NCI-H2029 treated with DMSO at 0.1 percent for 48 hours (cell line): ENCODE measurements around the gene CCL11.

Source experiments
- DNase-seq: peaks from one replicate; lab custom pipeline; 2025; lab: John Stamatoyannopoulos, UW

Gene CCL11

DNA sequence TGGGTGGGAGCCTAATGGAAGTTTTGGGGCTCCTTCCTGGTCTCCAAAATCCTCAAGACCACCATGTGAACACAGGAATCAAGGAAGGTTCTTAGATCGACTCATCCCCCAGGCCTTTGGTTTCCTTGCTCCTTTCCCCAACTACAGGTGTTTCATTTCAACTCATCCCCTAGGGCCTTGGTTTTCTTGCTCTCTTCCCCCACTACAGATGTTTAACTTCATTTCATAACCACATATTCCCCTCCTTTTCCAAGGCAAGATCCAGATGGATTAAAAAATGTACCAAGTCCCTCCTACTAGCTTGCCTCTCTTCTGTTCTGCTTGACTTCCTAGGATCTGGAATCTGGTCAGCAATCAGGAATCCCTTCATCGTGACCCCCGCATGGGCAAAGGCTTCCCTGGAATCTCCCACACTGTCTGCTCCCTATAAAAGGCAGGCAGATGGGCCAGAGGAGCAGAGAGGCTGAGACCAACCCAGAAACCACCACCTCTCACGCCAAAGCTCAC lies at the start of gene CCL11:
Gene CCL11, plus strand, starts transcription at position 457 of the 507 bp plus-strand sequence. CDS start 67 bp downstream, outside the sequence.
- DNase-seq: no peak

GRCh38 chr17:34236281-34236892 lies 49.2 kb upstream of the CCL11 start:
- no peak for DNase-seq

DNA sequence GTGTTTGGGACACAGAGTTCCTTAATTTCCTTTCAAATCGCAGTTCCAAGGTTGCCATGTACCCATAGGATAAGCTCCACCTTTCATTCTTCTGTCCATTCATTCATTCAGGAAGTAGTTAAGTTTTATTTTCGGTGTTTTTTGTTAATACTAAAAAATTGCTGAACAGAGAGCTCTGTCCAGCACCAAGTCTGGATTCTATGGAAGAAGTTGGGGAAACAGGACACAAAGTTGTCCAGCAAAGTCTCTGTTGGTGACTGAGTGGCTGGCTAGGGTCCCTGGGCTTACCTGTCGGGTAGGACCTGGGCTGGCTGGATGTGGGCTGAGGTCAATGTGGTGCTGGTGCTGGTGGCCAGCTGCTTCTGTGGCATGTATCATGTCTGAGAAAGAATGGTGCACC lies 48.1 kb upstream of the CCL11 start:
- DNase-seq: no peak

- DNase-seq: no peak
These were observed 44.5 kb upstream of the CCL11 start for GRCh38 chr17:34241062-34241461.

DNA sequence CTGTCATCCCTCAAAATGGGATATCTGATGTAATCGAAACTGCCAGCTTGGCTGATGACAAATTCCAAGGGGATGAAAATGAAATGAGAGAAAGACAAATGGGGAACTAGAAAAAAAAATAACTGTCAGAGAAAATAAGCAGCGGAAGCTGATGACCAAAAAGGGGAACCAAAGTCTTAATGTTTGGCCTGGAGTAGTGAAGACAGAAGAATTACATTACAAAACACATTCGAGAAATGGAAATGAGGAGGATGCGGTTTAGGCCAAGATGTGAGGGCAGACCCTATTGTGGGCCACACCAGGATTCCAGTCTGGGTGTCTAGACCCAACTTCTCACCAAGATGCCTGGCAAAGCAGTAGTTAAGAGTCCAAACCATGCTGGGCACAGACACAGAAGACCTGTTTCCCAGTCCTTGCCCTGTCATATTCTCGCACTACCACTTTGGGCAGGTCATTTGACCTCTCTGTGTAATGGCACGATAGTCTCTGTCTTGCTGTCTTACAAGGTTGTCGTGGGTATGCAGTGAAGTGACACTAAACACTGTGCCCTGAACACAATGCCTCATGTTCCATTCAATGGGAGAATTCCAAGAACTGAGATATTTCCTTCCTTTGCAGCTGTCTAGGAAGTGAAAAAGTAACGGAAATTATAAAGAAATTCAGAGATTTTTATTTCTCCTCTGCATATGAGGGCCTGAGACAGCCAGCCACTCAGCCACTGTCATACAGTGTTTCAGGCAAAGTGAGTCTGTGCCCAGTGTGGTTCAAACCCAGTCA lies 42.8 kb upstream of the CCL11 start:
- no peak for DNase-seq

- no peak for DNase-seq
These were observed 41.9 kb upstream of the CCL11 start for GRCh38 chr17:34243364-34244320.

- no peak for DNase-seq
These were observed 40.1 kb upstream of the CCL11 start for GRCh38 chr17:34245351-34245905.

GRCh38 chr17:34246446-34246845 lies 39.1 kb upstream of the CCL11 start:
- no peak for DNase-seq

DNA sequence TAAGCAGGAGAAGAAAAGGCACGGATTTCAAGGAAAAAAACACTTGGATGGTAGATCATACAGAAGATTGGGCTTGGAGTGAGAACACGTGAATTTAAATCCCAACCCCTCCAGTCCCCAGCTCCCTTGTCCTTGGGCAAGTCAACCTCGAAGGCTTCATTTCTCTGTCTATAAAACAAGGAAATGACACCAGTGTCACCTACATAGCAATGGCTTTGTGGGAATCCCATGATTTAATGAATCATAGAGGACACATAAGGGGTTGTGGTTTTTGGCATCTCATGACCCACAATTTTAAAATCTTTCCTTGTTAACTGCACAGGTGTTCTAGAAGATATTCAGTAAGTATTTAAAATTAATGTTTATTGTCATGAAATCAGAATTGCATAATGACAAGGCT lies 38.7 kb upstream of the CCL11 start:
- no peak for DNase-seq

DNA sequence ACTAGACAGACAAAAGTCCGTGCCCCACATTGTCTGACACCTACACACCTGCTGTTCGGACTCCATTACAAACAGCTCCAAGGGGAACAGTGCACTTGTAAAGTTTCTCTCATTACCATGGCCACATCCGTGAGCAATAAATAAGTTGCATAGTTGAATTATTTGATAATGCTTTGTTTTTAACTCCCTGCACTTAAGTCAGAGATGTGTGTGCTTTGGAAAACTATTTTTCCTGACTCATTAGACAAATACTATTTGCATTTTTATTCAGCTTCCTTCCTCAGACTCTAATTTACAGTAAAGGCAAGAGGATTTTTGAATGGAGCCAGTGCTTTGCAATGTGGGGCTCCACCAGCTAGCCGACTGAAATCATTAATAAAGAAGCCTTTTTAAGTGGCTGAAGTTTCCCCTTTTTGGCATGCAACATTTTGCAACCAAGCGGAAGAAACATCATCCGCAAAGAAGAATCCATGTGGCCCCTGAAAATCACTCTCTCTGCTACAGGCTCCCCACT lies 37.0 kb upstream of the CCL11 start:
- no peak for DNase-seq

GRCh38 chr17:34249061-34249460 lies 36.5 kb upstream of the CCL11 start:
- no peak for DNase-seq

DNA sequence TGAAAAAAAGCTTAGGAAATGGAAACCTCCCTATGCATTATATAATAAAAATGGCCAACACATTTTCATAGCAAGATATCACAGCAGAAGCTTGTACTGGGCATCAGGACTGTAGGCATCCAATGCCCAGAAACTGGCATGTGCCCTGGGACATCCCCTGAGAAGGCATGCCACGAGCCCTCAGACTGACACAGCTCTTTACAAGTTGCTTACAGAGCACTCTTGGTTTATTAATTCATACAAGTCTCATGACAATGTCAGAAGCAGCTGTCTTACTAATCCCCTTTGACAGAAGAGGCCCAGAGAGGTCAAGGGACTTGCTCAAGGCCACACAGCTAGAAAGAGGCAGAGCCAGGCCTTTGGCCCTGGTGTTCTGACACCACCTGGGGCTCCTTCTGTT lies 36.1 kb upstream of the CCL11 start:
- DNase-seq: no peak

GRCh38 chr17:34251186-34251585 lies 34.4 kb upstream of the CCL11 start:
- DNase-seq: no peak

DNA sequence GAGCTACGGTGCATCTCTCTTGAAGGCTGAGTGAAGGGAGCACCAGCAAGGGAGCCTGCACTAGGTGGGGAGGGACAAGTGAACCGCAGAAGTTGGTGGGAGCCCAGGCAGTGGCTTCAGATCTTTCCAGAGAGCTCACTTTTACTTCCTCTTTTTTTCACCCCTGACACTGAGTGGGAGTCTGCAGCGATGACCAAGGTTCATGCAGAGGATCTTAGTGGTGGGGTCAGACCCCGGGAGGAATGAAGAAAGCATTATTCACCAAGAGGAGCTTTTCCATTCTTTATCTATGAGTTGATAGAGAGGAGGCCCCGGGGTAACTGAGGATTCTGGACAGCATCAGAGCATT lies 33.5 kb upstream of the CCL11 start:
- no peak for DNase-seq

DNA sequence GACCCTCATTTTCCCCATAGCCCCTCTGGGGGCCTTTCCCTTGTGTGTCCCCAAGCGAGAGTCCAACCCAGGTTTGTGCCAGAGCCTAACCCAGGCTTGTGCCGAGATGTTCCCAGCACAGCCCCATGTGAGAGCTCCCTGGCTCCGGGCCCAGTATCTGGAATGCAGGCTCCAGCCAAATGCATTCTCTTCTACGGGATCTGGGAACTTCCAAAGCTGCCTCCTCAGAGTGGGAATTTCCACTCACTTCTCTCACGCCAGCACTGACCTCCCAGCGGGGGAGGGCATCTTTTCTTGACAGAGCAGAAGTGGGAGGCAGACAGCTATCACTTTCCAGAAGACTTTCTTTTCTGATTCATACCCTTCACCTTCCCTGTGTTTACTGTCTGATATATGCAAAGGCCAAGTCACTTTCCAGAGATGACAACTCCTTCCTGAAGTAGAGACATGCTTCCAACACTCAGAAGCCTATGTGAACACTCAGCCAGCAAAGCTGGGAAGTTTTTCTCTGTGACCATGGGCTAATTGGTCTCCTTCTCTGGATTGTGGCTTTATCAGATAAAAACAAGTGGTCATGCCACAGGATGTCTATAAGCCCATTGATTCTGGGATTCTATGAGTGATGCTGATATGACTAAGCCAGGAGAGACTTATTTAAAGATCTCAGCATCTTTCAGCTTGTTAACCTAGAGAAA lies 33.0 kb upstream of the CCL11 start:
- DNase-seq: peak; percentile 2

DNA sequence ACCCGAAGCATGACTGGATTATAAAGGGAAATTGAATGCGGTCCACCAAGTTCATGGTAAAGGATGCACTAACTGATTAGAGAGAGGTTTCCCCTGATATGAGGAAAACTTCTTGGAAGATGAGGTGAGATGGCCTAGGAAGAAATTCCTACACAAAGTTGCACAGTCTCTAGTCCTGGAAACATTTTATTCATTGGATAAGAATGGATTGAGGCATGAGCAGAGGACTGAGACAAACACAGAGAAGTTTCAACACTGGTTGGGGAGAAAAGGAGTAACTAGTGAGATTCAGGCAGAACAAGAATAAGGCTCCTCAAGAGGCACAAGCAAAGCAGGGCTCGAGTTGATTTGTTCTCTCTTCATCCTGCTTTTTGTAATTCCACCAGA lies 32.4 kb upstream of the CCL11 start:
- no peak for DNase-seq

DNA sequence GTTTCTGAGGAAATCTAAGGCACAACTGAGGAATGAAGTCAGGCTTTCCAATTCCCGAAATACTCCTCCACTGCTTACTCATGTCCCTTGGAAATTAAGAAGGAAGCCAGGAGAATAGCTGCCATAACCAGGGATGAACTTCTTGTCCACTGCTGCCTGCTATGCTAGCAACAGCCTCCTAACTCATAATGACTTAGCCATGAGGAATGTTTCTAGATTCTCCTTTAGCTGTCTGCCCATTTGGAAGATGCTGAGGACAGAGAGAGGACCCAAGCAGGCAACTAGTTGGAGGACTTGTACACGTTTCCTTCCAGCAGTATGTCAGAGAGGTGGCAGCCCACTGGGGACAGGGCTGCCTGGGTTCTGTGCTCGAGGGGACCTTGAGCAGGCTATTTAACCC lies 31.4 kb upstream of the CCL11 start:
- no peak for DNase-seq

GRCh38 chr17:34254651-34255380 lies 30.7 kb upstream of the CCL11 start, which contains the start of gene CCL2:
CCL2 (plus strand) TSS chr17:34255285; CDS start chr17:34255350, 65 bp downstream.
- DNase-seq: peak; percentile 8

GRCh38 chr17:34255381-34255732 lies 30.2 kb upstream of the CCL11 start:
- no peak for DNase-seq

DNA sequence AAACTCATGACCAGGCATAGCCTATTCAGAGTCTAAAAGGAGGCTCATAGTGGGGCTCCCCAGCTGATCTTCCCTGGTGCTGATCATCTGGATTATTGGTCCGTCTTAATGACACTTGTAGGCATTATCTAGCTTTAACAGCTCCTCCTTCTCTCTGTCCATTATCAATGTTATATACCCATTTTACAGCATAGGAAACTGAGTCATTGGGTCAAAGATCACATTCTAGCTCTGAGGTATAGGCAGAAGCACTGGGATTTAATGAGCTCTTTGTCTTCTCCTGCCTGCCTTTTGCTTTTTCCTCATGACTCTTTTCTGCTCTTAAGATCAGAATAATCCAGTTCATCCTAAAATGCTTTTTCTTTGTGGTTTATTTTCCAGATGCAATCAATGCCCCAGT lies 29.7 kb upstream of the CCL11 start:
- DNase-seq: no peak
